ENCODE results near the gene ZBTB46. TPM values are rescaled to one million over a fixed set of nuclear protein-coding genes. Genes with fewer than 3 reads are reported as not detected.

ZBTB46 gene
- polyA plus RNA-seq, 1 experiment, result 2.0 TPM

DNA sequence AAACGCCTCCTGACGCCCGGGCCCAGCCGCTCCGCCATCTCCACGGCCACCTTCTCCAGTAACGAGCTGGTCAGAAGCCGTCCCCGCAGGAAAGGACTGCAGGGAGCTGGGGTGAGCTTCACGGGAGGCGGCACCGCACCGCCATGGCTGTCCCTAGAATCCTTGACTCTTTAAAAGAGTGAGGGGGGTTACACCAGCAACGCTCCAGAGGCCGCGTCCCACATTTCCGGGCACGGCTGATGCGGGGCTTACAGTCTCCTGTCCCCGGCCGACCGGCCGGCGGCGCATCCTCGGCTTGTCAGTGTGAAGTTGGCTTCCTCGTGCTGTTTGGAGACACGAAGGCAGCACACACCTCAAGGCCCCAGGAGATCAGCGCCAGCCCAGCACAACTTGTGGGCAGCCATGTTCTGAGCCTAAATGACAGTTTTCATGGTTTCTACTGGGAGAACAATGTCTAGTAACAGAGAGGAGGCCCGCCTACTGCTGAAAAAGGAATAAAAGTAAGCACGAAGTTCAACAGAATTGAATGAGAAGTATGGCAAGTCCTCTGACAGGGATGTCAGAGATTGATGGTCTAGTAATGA is 61.1 kb downstream of the ZBTB46 start:
- Histone ChIP-seq H3K27ac (ENCODE audit: low read depth, low read length) (no peak overlapping the region), H3K27me3 (ENCODE audit: control insufficient read depth, insufficient read depth, low read length) (no peaks in the 10 kb centered on the region), H3K4me3 (ENCODE audit: low read depth, low read length) (no peak overlapping the region), H3K9me3 (ENCODE audit: control insufficient read depth, insufficient read depth, low read length) (peaks cover 14% of the 10 kb centered on the region; the same call in 1 of the 2 replicates)
- TF ChIP-seq, protein P1, sequence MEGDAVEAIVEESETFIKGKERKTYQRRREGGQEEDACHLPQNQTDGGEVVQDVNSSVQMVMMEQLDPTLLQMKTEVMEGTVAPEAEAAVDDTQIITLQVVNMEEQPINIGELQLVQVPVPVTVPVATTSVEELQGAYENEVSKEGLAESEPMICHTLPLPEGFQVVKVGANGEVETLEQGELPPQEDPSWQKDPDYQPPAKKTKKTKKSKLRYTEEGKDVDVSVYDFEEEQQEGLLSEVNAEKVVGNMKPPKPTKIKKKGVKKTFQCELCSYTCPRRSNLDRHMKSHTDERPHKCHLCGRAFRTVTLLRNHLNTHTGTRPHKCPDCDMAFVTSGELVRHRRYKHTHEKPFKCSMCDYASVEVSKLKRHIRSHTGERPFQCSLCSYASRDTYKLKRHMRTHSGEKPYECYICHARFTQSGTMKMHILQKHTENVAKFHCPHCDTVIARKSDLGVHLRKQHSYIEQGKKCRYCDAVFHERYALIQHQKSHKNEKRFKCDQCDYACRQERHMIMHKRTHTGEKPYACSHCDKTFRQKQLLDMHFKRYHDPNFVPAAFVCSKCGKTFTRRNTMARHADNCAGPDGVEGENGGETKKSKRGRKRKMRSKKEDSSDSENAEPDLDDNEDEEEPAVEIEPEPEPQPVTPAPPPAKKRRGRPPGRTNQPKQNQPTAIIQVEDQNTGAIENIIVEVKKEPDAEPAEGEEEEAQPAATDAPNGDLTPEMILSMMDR (IDR thresholded peaks at IDR 0.05; ENCODE audit: low read depth, low read length), result no peak
- POLR2A ChIA-PET, result no interaction called here
- DNase-seq (ENCODE audit: low read depth, low spot score), result no peak
- CTCF ChIA-PET, result no interaction called here

DNA sequence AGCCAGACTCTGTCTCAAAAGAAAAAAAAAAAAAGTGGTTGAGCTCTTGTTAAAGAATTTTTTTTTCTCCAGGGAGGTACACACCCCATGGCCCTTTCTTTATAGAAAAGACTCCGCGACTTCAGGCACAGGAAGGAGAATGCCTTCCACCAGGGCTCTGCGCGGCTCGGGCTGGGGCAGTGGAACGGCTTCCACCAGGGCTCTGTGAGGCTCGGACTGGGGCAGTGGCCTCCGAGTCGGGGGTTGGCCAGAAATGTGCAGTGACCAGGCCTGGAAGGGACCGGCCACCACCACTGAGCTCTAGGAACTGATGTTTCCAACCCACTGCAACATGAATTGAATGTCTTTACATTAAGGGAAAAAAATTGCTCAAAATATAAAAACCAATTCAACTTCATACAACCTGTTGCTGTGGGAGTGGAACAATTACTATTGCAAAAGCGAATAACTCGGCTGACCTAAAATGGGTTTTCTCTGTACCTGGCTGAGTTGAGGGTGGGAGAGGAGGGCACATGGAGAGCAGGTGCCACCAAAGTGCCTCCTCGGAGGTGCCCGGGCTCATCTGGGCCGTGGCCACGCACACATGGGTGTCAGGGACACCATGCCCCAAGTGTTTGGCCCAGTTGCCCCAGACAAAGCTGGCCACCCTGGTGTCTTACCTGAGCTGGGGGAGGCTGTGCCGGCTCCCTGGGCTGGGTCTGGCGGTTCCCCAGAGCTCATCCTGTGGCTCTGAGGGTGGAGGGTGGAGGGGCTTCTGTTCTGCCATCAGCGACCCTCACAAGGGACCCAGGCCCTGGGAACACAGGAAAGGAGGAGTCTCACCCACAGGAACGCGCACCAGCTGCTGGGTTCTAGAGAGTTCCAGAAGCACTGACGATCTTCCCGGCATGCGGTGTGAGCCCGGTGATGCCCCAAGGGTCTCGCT is 62.2 kb downstream of the ZBTB46 start:
- Histone ChIP-seq H3K9me3 (ENCODE audit: control insufficient read depth, insufficient read depth, low read length) (peaks cover 14% of the 10 kb centered on the region; the same call in 1 of the 2 replicates), H3K27ac (ENCODE audit: low read depth, low read length) (no peak overlapping the region), H3K27me3 (ENCODE audit: control insufficient read depth, insufficient read depth, low read length) (no peaks in the 10 kb centered on the region), H3K4me3 (ENCODE audit: low read depth, low read length) (no peak overlapping the region)
- ChIA-PET POLR2A (interaction anchor here (0.7 kb wide), 1 partner anchor 72 kb away, joined by 4 read pairs; no protein-coding TSS in a partner anchor), CTCF (interaction anchor here (0.7 kb wide), 1 partner anchor 17 kb away, joined by 5 read pairs; no protein-coding TSS in a partner anchor)
- TF ChIP-seq, protein P1 (IDR thresholded peaks at IDR 0.05; ENCODE audit: low read depth, low read length), result no peak
- no peak for DNase-seq (ENCODE audit: low read depth, low spot score)

DNA sequence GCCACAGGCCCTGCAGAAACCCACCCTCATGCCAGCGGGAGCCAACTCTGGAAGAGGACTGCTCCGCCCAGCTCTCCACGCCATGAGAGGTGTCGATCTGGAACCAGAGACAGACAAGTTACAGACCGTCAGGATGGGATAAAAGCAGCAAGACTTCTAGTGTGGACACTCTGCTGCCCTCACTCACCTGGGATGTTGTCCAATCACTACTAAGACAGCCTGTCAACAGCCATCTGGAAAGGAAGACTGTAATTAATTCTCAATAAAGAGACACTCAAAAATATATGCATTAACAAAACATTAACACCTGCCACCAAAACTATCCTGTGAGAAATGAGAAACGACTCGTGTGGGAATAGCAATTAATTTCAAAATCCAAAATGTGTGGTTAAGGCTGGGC is 63.2 kb downstream of the ZBTB46 start:
- peaks cover 10% of the 10 kb centered on the region; the same call in 1 of the 2 replicates for H3K9me3 ChIP-seq (ENCODE audit: control insufficient read depth, insufficient read depth, low read length)
- CTCF ChIA-PET, result interaction anchor here (0.7 kb wide), 1 partner anchor 18 kb away, joined by 5 read pairs; no protein-coding TSS in a partner anchor
- DNase-seq (ENCODE audit: low read depth, low spot score), result no peak

DNA sequence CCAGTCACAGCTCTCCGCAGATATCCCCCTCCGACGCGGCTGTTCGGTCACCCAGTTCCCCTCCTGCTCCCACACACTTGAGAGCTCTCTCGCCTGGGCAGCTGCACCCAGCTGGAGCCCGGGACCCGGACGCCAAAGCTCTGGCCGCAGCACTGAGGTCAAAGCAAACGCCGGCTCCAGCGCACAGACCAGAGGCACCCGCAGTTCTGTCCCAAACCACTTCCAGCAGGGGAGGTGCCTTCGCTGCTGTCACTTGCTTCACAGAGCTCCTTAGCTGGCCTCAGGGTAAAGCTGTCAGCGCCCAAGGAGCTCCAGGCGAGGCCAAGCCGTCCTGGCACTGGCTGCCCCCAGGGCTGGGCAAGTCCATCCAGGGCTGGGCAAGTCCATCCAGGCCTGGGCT is 63.6 kb downstream of the ZBTB46 start:
- DNase-seq (ENCODE audit: low read depth, low spot score), result no peak
- ChIA-PET POLR2A (interaction anchor here (0.6 kb wide), 1 partner anchor 14 kb away, joined by 4 read pairs; no protein-coding TSS in a partner anchor), CTCF (no interaction called here)
- H3K27ac ChIP-seq (ENCODE audit: low read depth, low read length), result no peak overlapping the region
- H3K27me3 ChIP-seq (ENCODE audit: control insufficient read depth, insufficient read depth, low read length), result no peaks in the 10 kb centered on the region
- peaks cover 10% of the 10 kb centered on the region; the same call in 1 of the 2 replicates for H3K9me3 ChIP-seq (ENCODE audit: control insufficient read depth, insufficient read depth, low read length)
- no peak overlapping the region for H3K4me3 ChIP-seq (ENCODE audit: low read depth, low read length)
- TF ChIP-seq, protein P1 (IDR thresholded peaks at IDR 0.05; ENCODE audit: low read depth, low read length), result no peak

More for the DNA sequence above, 63.2 kb downstream of the ZBTB46 start:
- POLR2A ChIA-PET, result interaction anchor here (0.6 to 0.7 kb wide), 2 partner anchors 14 to 73 kb away, joined by 4 read pairs; no protein-coding TSS in a partner anchor
- Histone ChIP-seq H3K27ac (ENCODE audit: low read depth, low read length) (no peak overlapping the region), H3K27me3 (ENCODE audit: control insufficient read depth, insufficient read depth, low read length) (no peaks in the 10 kb centered on the region), H3K4me3 (ENCODE audit: low read depth, low read length) (no peak overlapping the region)
- TF ChIP-seq, protein P1 (IDR thresholded peaks at IDR 0.05; ENCODE audit: low read depth, low read length), result no peak
